Stomach smooth muscle (tissue), 2 donors: ENCODE measurements around the gene AKAP13.

Source experiments
- H3K27ac ChIP-seq: one replicate; pipeline ENCODE4 v1.7.0; 2013; ENCODE audit warnings: mild to moderate bottlenecking, low read length, inconsistent platforms
- H3K27me3 ChIP-seq, 2 donors: one replicate each; pipeline ENCODE4 v1.7.0; 2013; ENCODE audit warnings: low read length in 2 of 2; ENCODE audit not compliant: insufficient read depth in 2 of 2, control insufficient read depth in 1 of 2
- H3K36me3 ChIP-seq, 2 donors: one replicate each; pipeline ENCODE4 v1.7.0; 2013; ENCODE audit warnings: low read length in 2 of 2; ENCODE audit not compliant: control insufficient read depth in 2 of 2, insufficient read depth in 2 of 2
- H3K4me1 ChIP-seq: one replicate; pipeline ENCODE4 v1.7.0; 2013; ENCODE audit warnings: low read length; ENCODE audit not compliant: control insufficient read depth, insufficient read depth
- H3K4me3 ChIP-seq, 2 donors: one replicate each; pipeline ENCODE4 v1.7.0; 2013; ENCODE audit warnings: low read length in 2 of 2
- H3K9ac ChIP-seq, 2 donors: one replicate each; pipeline ENCODE4 v1.7.0; 2013; ENCODE audit warnings: low read length in 2 of 2, mild to moderate bottlenecking in 1 of 2
- H3K9me3 ChIP-seq, 2 donors: one replicate each; pipeline ENCODE4 v1.7.0; 2013; ENCODE audit warnings: low read length in 2 of 2; ENCODE audit not compliant: control insufficient read depth in 2 of 2
- donor health status: healthy.
- donor health status: Pancreatic carcinoma.

AKAP13 gene

GRCh38 chr15:85771781-85772445 is 391.5 kb downstream of the AKAP13 start:
- Histone ChIP-seq H3K4me1 (peaks cover 19% of the 10 kb centered on the region), H3K27ac (peak overlapping the region; percentile 67), H3K9me3 (no peaks in the 10 kb centered on the region), H3K4me3 (no peak overlapping the region), H3K36me3 (peaks cover 0 to 3% of the 10 kb centered on the region in 2 donors), H3K27me3 (no peaks in the 10 kb centered on the region), H3K9ac (no peak overlapping the region)

GRCh38 chr15:85772668-85773067 is 392.3 kb downstream of the AKAP13 start:
- H3K4me1 ChIP-seq: peaks cover 19% of the 10 kb centered on the region
- H3K4me3 ChIP-seq: no peak overlapping the region
- H3K36me3 ChIP-seq: peaks cover 0 to 3% of the 10 kb centered on the region in 2 donors
- no peaks in the 10 kb centered on the region for H3K9me3 ChIP-seq
- H3K27ac ChIP-seq: peak overlapping the region; percentile 67
- no peaks in the 10 kb centered on the region for H3K27me3 ChIP-seq
- H3K9ac ChIP-seq: no peak overlapping the region

GRCh38 chr15:85773249-85773648 is 392.8 kb downstream of the AKAP13 start:
- no peaks in the 10 kb centered on the region for H3K27me3 ChIP-seq
- no peak overlapping the region for H3K4me3 ChIP-seq
- no peaks in the 10 kb centered on the region for H3K9me3 ChIP-seq
- H3K9ac ChIP-seq: no peak overlapping the region
- H3K36me3 ChIP-seq: peaks cover 0 to 3% of the 10 kb centered on the region in 2 donors
- no peak overlapping the region for H3K27ac ChIP-seq
- H3K4me1 ChIP-seq: peaks cover 19% of the 10 kb centered on the region

GRCh38 chr15:85773970-85774369 is 393.6 kb downstream of the AKAP13 start:
- Histone ChIP-seq H3K27ac (no peak overlapping the region), H3K4me3 (no peak overlapping the region), H3K4me1 (peaks cover 22% of the 10 kb centered on the region), H3K36me3 (peaks cover 0 to 3% of the 10 kb centered on the region in 2 donors), H3K9ac (no peak overlapping the region), H3K9me3 (no peaks in the 10 kb centered on the region), H3K27me3 (no peaks in the 10 kb centered on the region)

GRCh38 chr15:85777250-85778106 is 397.1 kb downstream of the AKAP13 start:
- H3K9me3 ChIP-seq: no peaks in the 10 kb centered on the region
- H3K36me3 ChIP-seq: no peaks in the 10 kb centered on the region
- H3K27ac ChIP-seq: no peak overlapping the region
- H3K4me1 ChIP-seq: peaks cover 8% of the 10 kb centered on the region
- no peaks in the 10 kb centered on the region for H3K27me3 ChIP-seq
- no peak overlapping the region for H3K9ac ChIP-seq
- H3K4me3 ChIP-seq: no peak overlapping the region

GRCh38 chr15:85778107-85778776 is 397.8 kb downstream of the AKAP13 start:
- H3K9me3 ChIP-seq: no peaks in the 10 kb centered on the region
- H3K36me3 ChIP-seq: no peaks in the 10 kb centered on the region
- H3K27ac ChIP-seq: no peak overlapping the region
- no peak overlapping the region for H3K4me3 ChIP-seq
- H3K4me1 ChIP-seq: peaks cover 4% of the 10 kb centered on the region
- no peaks in the 10 kb centered on the region for H3K27me3 ChIP-seq
- no peak overlapping the region for H3K9ac ChIP-seq

GRCh38 chr15:85779249-85779648 is 398.8 kb downstream of the AKAP13 start:
- no peak overlapping the region for H3K4me3 ChIP-seq
- no peaks in the 10 kb centered on the region for H3K9me3 ChIP-seq
- H3K27ac ChIP-seq: no peak overlapping the region
- H3K36me3 ChIP-seq: no peaks in the 10 kb centered on the region
- H3K27me3 ChIP-seq: no peaks in the 10 kb centered on the region
- H3K9ac ChIP-seq: no peak overlapping the region
- H3K4me1 ChIP-seq: peaks cover 4% of the 10 kb centered on the region

GRCh38 chr15:85780225-85780985 is 400.0 kb downstream of the AKAP13 start:
- no peaks in the 10 kb centered on the region for H3K36me3 ChIP-seq
- no peaks in the 10 kb centered on the region for H3K27me3 ChIP-seq
- H3K9me3 ChIP-seq: no peaks in the 10 kb centered on the region
- H3K4me1 ChIP-seq: peaks cover 6% of the 10 kb centered on the region
- no peak overlapping the region for H3K4me3 ChIP-seq
- no peak overlapping the region for H3K9ac ChIP-seq
- no peak overlapping the region for H3K27ac ChIP-seq

GRCh38 chr15:85781099-85781498 is 400.7 kb downstream of the AKAP13 start:
- Histone ChIP-seq H3K9ac (no peak overlapping the region), H3K9me3 (no peaks in the 10 kb centered on the region), H3K27ac (no peak overlapping the region), H3K4me1 (peaks cover 13% of the 10 kb centered on the region), H3K27me3 (no peaks in the 10 kb centered on the region), H3K4me3 (no peak overlapping the region), H3K36me3 (no peaks in the 10 kb centered on the region)

GRCh38 chr15:85782064-85782463 is 401.7 kb downstream of the AKAP13 start:
- Histone ChIP-seq H3K4me1 (peaks cover 20% of the 10 kb centered on the region), H3K27ac (no peak overlapping the region), H3K4me3 (no peak overlapping the region), H3K36me3 (no peaks in the 10 kb centered on the region), H3K9me3 (no peaks in the 10 kb centered on the region), H3K27me3 (no peaks in the 10 kb centered on the region), H3K9ac (no peak overlapping the region)
